Epithelial cell of proximal tubule (primary cell): ENCODE data around the gene CHERP. TPM values are rescaled to one million over a fixed set of nuclear protein-coding genes. Genes with fewer than 3 reads are reported as not detected.

ENCODE experiments used
- DNase-seq: peaks from one replicate; pipeline ENCODE4 v3.0.0-alpha.2; 2011; ENCODE audit warnings: low read depth
- H3K4me3 ChIP-seq: 2 replicates; pipeline ENCODE4 v1.5.1; 2011; ENCODE audit warnings: low read depth, mild to moderate bottlenecking, low read length
- CTCF ChIP-seq: conservative IDR thresholded peaks from 2 replicates; pipeline ENCODE4 v1.5.1; 2012; ENCODE audit warnings: low read depth, mild to moderate bottlenecking, low read length
- total RNA-seq: library from RNA; depleted of rRNA; stranded (reverse); fragments of >200 nt; gene quantifications from 2 replicates; pipeline ENCODE4 v1.2.3, GENCODE V29; 2015

CHERP gene
- total RNA-seq, 1 donor from 2014 or later = 11.2 TPM

GRCh38 chr19:16586991-16587832 is 45.0 kb upstream of the CHERP start:
- no peak for DNase-seq
- H3K4me3 ChIP-seq = no peak overlapping the region
- no peak for TF ChIP-seq CTCF

- TF ChIP-seq CTCF = no peak
Measured at GRCh38 chr19:16586477-16586871, 44.2 kb upstream of the CHERP start.

DNA sequence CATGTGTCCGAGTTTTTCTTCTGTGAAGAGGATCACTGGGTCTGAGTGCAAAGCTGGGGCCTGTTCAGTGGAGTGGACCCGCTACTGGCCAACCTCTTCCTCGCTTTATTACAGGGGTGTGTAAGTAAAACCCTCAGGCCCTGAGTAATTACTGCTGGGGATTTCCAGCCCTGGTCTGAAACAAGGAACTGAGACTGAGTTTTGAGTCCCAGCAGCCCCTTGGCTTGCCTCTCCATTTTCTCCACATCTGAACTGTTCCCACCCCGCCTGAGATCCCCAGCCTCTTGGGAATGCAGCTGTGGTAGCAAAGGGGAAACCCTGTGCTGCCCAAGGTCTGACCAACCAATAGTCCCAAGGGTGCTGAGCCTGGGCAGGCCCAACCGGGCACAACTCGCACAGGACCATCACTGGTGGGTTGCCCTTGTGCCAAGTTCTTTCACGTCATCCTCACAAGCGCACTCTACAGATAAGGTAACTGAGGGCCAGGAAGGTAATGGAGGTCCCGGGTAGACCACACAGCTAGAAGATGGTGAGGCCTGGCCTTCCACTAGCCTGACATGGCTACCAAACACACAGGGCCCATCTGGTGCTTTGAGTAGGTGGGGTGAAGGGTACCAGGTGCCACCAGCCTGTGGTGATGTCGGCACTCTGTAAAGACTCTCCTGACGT is 43.7 kb upstream of the CHERP start:
- DNase-seq = no peak

More at GRCh38 chr19:16586477-16586871, 44.2 kb upstream of the CHERP start:
- DNase-seq = no peak
- no peak overlapping the region for H3K4me3 ChIP-seq

GRCh38 chr19:16585094-16585801 is 43.0 kb upstream of the CHERP start:
- no peak for TF ChIP-seq CTCF

More for the DNA sequence above, 43.7 kb upstream of the CHERP start:
- TF ChIP-seq CTCF = no peak
- no peak overlapping the region for H3K4me3 ChIP-seq

GRCh38 chr19:16584248-16585093 is 42.2 kb upstream of the CHERP start:
- peak overlapping the region; percentile 38 for H3K4me3 ChIP-seq
- no peak for TF ChIP-seq CTCF

More at GRCh38 chr19:16585094-16585801, 43.0 kb upstream of the CHERP start:
- DNase-seq = no peak
- no peak overlapping the region for H3K4me3 ChIP-seq

More at GRCh38 chr19:16584248-16585093, 42.2 kb upstream of the CHERP start:
- DNase-seq = no peak
